ENCODE results near the gene STXBP4.

The STXBP4 gene

DNA sequence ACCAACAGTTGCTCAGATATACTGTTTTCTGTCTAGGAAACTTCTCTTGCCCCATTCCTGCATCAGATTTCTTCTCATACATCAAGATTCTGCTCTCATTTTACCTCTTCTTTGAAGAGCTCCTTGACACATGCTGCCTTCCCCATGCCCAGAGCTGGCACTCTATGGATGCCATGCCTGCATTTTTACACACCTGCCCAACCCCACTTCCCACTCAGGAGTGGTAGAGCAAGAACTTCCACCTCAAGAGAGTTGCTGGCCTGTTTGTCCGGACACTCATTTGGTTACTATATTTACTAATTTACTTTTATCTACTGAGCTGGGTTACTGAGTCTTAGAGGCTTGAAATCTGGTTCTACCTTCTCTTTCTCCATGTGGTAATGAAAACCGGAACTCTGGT lies 197.9 kb downstream of the STXBP4 start:
- Histone ChIP-seq H3K36me3 (ENCODE audit: insufficient read depth, insufficient read length, low read length) (no peaks in the 10 kb centered on the region), H3K4me1 (ENCODE audit: insufficient read depth, insufficient read length) (no peaks in the 10 kb centered on the region), H3K9ac (ENCODE audit: insufficient read length, low read depth) (no peak overlapping the region), H3K4me3 (ENCODE audit: insufficient read length, low read depth) (no peak overlapping the region), H3K9me3 (ENCODE audit: insufficient read depth, low read length) (no peaks in the 10 kb centered on the region), H3K27me3 (ENCODE audit: insufficient read depth, insufficient read length) (no peaks in the 10 kb centered on the region)
- DNase-seq (ENCODE audit: low read depth, low spot score) = no peak
- no peak for TF ChIP-seq ZNF274 (IDR thresholded peaks at IDR 0.05; ENCODE audit: low read depth, low read length)
- TF ChIP-seq YY1 (IDR thresholded peaks at IDR 0.05; ENCODE audit: insufficient read depth, insufficient read length) = no peak

DNA sequence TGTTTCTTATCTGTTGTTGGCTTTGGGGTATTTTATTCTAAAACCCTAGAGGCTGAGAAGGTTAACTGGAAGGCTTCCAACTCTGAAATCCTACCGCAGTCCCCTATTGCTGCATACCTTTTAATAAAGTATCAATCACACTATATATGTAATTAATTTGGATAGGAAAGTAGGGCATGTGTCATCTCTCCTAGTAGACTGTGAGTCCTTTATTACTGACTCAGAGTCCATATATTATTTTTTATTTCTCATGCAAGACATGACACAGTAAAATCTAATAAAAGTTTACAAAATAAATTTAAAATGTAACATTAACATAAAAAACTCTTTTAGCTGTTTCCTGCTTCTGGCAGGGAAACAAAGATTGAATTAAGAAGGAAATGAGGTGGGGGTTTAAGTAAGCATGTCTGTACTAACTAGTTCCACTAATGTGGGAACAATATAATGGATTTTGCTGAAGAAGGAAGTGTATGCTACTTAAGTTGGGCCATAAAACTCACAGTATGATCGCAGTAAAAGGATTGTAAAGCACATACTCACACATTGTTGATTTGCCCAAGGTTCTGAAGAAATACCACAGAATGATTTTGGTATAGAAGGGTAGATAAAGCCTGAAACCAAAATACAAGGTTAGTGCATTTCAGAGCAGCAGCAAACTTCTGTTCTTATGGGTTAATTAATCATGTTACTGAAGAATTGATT lies 198.6 kb downstream of the STXBP4 start:
- no peaks in the 10 kb centered on the region for H3K36me3 ChIP-seq (ENCODE audit: insufficient read depth, insufficient read length, low read length)
- H3K9ac ChIP-seq (ENCODE audit: insufficient read length, low read depth) = no peak overlapping the region
- no peak for TF ChIP-seq ZNF274 (IDR thresholded peaks at IDR 0.05; ENCODE audit: low read depth, low read length)
- no peak for TF ChIP-seq SUZ12 (IDR thresholded peaks at IDR 0.05; ENCODE audit: extremely low read depth, insufficient read depth, insufficient read length)
- TF ChIP-seq YY1 (IDR thresholded peaks at IDR 0.05; ENCODE audit: insufficient read depth, insufficient read length) = no peak
- H3K4me1 ChIP-seq (ENCODE audit: insufficient read depth, insufficient read length) = no peaks in the 10 kb centered on the region
- no peak for DNase-seq (ENCODE audit: low read depth, low spot score)
- no peaks in the 10 kb centered on the region for H3K27me3 ChIP-seq (ENCODE audit: insufficient read depth, insufficient read length)
- H3K9me3 ChIP-seq (ENCODE audit: insufficient read depth, low read length) = no peaks in the 10 kb centered on the region
- H3K4me3 ChIP-seq (ENCODE audit: insufficient read length, low read depth) = no peak overlapping the region

DNA sequence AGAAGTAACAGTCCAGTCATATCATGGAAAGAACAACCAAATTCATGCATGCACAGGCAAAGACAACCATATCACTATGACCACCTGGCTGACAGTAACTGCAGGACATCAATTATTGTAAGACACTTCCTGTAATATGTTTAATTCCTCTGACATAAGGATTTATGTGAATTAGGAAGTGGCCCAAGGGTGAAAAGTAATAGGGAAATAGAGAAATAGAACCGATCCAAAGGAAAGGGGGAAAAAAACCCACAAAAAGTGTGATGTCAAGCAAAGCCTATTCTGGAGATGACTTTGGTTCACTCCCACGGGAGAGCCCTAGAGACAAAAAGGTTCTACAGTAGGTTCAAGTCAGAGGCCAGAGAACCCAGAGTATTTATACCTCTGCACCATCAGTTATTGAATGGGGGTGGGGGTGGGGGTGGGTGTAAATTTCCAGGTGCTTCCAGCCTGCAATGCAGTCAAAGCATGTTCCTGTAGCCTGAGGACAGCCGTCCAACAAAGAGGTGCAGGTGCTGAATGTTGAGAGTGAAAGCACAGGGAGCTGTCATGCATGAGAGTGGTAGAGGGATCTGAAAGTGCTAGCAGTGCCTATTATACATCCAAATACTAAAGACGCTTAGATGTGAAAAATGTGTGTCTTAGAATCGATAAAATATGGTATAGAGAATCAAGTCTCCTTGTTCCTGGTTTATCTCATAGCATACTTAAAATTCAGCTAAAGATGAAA lies 200.6 kb downstream of the STXBP4 start:
- Histone ChIP-seq H3K9me3 (ENCODE audit: insufficient read depth, low read length) (no peaks in the 10 kb centered on the region), H3K9ac (ENCODE audit: insufficient read length, low read depth) (no peak overlapping the region), H3K27me3 (ENCODE audit: insufficient read depth, insufficient read length) (no peaks in the 10 kb centered on the region), H3K4me1 (ENCODE audit: insufficient read depth, insufficient read length) (no peaks in the 10 kb centered on the region), H3K36me3 (ENCODE audit: insufficient read depth, insufficient read length, low read length) (no peaks in the 10 kb centered on the region), H3K4me3 (ENCODE audit: insufficient read length, low read depth) (no peak overlapping the region)
- DNase-seq (ENCODE audit: low read depth, low spot score) = no peak
- TF ChIP-seq YY1 (IDR thresholded peaks at IDR 0.05; ENCODE audit: insufficient read depth, insufficient read length) = no peak
- TF ChIP-seq SUZ12 (IDR thresholded peaks at IDR 0.05; ENCODE audit: extremely low read depth, insufficient read depth, insufficient read length) = no peak

DNA sequence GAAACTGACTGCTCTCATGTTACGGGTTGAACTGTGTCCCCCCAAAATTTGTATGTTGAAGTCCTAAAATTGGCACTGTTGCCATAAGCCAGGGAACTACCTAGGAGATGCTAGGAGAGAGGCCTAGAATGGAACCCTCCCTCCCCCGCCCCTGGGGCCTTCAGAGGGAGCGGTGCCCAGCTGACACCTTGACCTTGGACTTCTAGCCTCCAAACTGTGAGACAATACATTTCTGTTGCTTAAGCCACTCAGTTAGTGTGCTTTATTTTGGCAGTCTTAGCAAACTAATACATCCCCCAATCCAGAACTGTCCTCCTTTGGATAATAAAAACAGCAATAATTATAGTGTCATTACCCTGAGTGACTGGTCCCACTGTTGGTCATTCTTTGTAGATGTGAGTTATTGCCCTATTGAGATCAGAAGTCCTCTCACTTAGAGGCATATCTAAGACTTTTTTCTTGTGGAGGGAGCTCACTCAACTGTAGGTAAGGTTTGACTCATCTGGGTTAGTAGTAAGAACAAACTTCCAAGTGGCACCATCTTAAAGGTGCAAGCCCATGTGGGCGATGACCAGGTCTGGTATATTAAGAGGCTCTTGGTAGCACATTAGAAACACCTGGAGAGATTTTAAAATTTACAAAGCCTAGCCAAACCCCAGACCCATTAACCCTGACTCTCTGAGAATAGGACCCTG lies 203.2 kb downstream of the STXBP4 start:
- H3K9ac ChIP-seq (ENCODE audit: insufficient read length, low read depth) = no peak overlapping the region
- H3K4me3 ChIP-seq (ENCODE audit: insufficient read length, low read depth) = no peak overlapping the region
- DNase-seq (ENCODE audit: low read depth, low spot score) = no peak
- H3K27me3 ChIP-seq (ENCODE audit: insufficient read depth, insufficient read length) = no peaks in the 10 kb centered on the region
- TF ChIP-seq SUZ12 (IDR thresholded peaks at IDR 0.05; ENCODE audit: extremely low read depth, insufficient read depth, insufficient read length) (no peak), YY1 (IDR thresholded peaks at IDR 0.05; ENCODE audit: insufficient read depth, insufficient read length) (no peak), ZNF274 (IDR thresholded peaks at IDR 0.05; ENCODE audit: low read depth, low read length) (no peak)
- no peaks in the 10 kb centered on the region for H3K9me3 ChIP-seq (ENCODE audit: insufficient read depth, low read length)
- H3K36me3 ChIP-seq (ENCODE audit: insufficient read depth, insufficient read length, low read length) = no peaks in the 10 kb centered on the region
- H3K4me1 ChIP-seq (ENCODE audit: insufficient read depth, insufficient read length) = no peaks in the 10 kb centered on the region

DNA sequence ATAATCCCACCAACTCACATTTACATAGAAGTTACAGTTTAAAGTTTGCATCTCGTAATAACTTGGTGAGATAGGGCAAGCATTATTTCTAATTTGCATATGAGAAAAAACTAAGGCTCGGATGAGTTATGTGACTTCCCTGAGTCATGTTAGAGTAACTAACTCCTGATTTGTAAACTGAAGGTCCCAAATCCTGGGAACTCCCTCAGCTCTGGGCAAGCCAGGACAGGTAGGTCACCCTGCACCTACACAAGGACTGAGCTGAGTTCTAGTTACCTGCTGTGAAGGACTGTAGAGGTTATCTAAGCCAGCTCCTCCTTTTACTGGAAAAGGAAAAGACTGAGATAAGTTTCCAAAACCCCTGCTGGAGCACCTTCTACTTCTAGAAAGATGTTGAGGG lies 204.0 kb downstream of the STXBP4 start:
- no peaks in the 10 kb centered on the region for H3K4me1 ChIP-seq (ENCODE audit: insufficient read depth, insufficient read length)
- DNase-seq (ENCODE audit: low read depth, low spot score) = no peak
- no peak overlapping the region for H3K4me3 ChIP-seq (ENCODE audit: insufficient read length, low read depth)
- TF ChIP-seq YY1 (IDR thresholded peaks at IDR 0.05; ENCODE audit: insufficient read depth, insufficient read length) (no peak), SUZ12 (IDR thresholded peaks at IDR 0.05; ENCODE audit: extremely low read depth, insufficient read depth, insufficient read length) (no peak), ZNF274 (IDR thresholded peaks at IDR 0.05; ENCODE audit: low read depth, low read length) (no peak)
- no peak overlapping the region for H3K9ac ChIP-seq (ENCODE audit: insufficient read length, low read depth)
- no peaks in the 10 kb centered on the region for H3K36me3 ChIP-seq (ENCODE audit: insufficient read depth, insufficient read length, low read length)
- H3K9me3 ChIP-seq (ENCODE audit: insufficient read depth, low read length) = no peaks in the 10 kb centered on the region
- H3K27me3 ChIP-seq (ENCODE audit: insufficient read depth, insufficient read length) = no peaks in the 10 kb centered on the region

GRCh38 chr17:55174133-55174532 lies 205.6 kb downstream of the STXBP4 start:
- Histone ChIP-seq H3K36me3 (ENCODE audit: insufficient read depth, insufficient read length, low read length) (no peaks in the 10 kb centered on the region), H3K4me1 (ENCODE audit: insufficient read depth, insufficient read length) (no peaks in the 10 kb centered on the region), H3K9me3 (ENCODE audit: insufficient read depth, low read length) (no peaks in the 10 kb centered on the region), H3K9ac (ENCODE audit: insufficient read length, low read depth) (no peak overlapping the region), H3K4me3 (ENCODE audit: insufficient read length, low read depth) (no peak overlapping the region), H3K27me3 (ENCODE audit: insufficient read depth, insufficient read length) (no peaks in the 10 kb centered on the region)
- no peak for DNase-seq (ENCODE audit: low read depth, low spot score)
- TF ChIP-seq SUZ12 (IDR thresholded peaks at IDR 0.05; ENCODE audit: extremely low read depth, insufficient read depth, insufficient read length) (no peak), YY1 (IDR thresholded peaks at IDR 0.05; ENCODE audit: insufficient read depth, insufficient read length) (no peak), ZNF274 (IDR thresholded peaks at IDR 0.05; ENCODE audit: low read depth, low read length) (no peak)

DNA sequence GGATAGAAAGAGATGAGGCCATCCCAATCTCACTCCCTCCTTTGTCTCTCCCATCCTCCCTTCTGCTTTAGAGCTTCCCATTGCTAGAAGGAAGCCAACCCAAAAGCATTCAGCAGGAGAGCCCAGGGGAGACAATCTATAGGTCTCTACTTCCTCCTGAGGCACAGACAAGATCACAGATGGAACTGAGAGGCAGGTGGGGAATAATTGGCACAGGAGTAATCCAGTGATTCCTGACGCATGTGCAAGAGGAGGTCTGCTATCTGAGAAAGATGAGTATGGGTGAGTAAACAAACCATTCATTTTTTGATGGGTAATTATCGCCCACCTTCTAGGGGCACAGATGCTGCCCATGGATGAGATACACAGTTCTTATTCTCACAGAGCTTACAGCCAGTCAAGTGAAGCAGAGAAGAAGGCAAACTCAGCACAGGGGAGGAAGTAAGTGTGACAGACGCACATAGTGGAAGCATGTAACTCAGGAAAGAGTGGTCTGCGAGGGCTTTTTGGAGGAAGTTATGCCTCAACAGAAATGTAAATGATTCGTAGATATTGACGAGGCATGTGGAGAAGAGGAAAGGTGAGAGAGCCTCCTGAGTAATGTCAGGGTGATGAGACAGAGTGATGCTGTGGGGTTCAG lies 207.3 kb downstream of the STXBP4 start:
- Histone ChIP-seq H3K9me3 (ENCODE audit: insufficient read depth, low read length) (no peaks in the 10 kb centered on the region), H3K27me3 (ENCODE audit: insufficient read depth, insufficient read length) (no peaks in the 10 kb centered on the region), H3K4me1 (ENCODE audit: insufficient read depth, insufficient read length) (no peaks in the 10 kb centered on the region), H3K9ac (ENCODE audit: insufficient read length, low read depth) (no peak overlapping the region), H3K4me3 (ENCODE audit: insufficient read length, low read depth) (no peak overlapping the region), H3K36me3 (ENCODE audit: insufficient read depth, insufficient read length, low read length) (no peaks in the 10 kb centered on the region)
- no peak for DNase-seq (ENCODE audit: low read depth, low spot score)
- no peak for TF ChIP-seq YY1 (IDR thresholded peaks at IDR 0.05; ENCODE audit: insufficient read depth, insufficient read length)
- TF ChIP-seq ZNF274 (IDR thresholded peaks at IDR 0.05; ENCODE audit: low read depth, low read length) = no peak
- TF ChIP-seq SUZ12 (IDR thresholded peaks at IDR 0.05; ENCODE audit: extremely low read depth, insufficient read depth, insufficient read length) = no peak
